Measurements from ENCODE around the gene SPATA31C1. TPM values are rescaled to one million over a fixed set of nuclear protein-coding genes. Genes with fewer than 3 reads are reported as not detected.
A peak's percentile ranks its signal among the peaks of the same experiment; 100 is the strongest.
"Not testable (repeated sequence)": the region's sequence is repeated elsewhere in the genome, so short reads cannot be mapped to it uniquely, and the experiment has no call there.

The SPATA31C1 gene
- total RNA-seq, 1 experiment from 2014 or later = not detected

- not testable (repeated sequence) for DNase-seq (ENCODE audit: low read depth)
Measured at GRCh38 chr9:87938336-87938735, 20.6 kb downstream of the SPATA31C1 start.

- not testable (repeated sequence) for DNase-seq (ENCODE audit: low read depth)
Measured at GRCh38 chr9:87939096-87939495, 21.3 kb downstream of the SPATA31C1 start.

- DNase-seq (ENCODE audit: low read depth) = no peak
Measured at GRCh38 chr9:87944096-87944495, 26.3 kb downstream of the SPATA31C1 start.

GRCh38 chr9:87944682-87945081, 26.9 kb downstream of the SPATA31C1 start:
- no peak for DNase-seq (ENCODE audit: low read depth)

GRCh38 chr9:87950296-87950695, 32.5 kb downstream of the SPATA31C1 start:
- DNase-seq (ENCODE audit: low read depth) = peak; percentile 62

- DNase-seq (ENCODE audit: low read depth) = peak; percentile 41
Measured at GRCh38 chr9:87950765-87951488, 33.2 kb downstream of the SPATA31C1 start.

GRCh38 chr9:87954230-87954629, 36.5 kb downstream of the SPATA31C1 start:
- DNase-seq (ENCODE audit: low read depth) = no peak

- no peak for DNase-seq (ENCODE audit: low read depth)
Measured at GRCh38 chr9:87957839-87958238, 40.1 kb downstream of the SPATA31C1 start.

- no peak for DNase-seq (ENCODE audit: low read depth)
Measured at GRCh38 chr9:87958591-87958990, 40.8 kb downstream of the SPATA31C1 start.

- peak; percentile 94 for DNase-seq (ENCODE audit: low read depth)
Measured at GRCh38 chr9:87959916-87960581, 42.3 kb downstream of the SPATA31C1 start.

- DNase-seq (ENCODE audit: low read depth) = no peak
Measured at GRCh38 chr9:87963770-87964169, 46.0 kb downstream of the SPATA31C1 start.

- DNase-seq (ENCODE audit: low read depth) = no peak
Measured at GRCh38 chr9:87964826-87965225, 47.1 kb downstream of the SPATA31C1 start.

- DNase-seq (ENCODE audit: low read depth) = no peak
Measured at GRCh38 chr9:87968155-87968554, 50.4 kb downstream of the SPATA31C1 start.

GRCh38 chr9:87970602-87971001, 52.8 kb downstream of the SPATA31C1 start:
- no peak for DNase-seq (ENCODE audit: low read depth)

GRCh38 chr9:87973122-87973521, 55.4 kb downstream of the SPATA31C1 start:
- DNase-seq (ENCODE audit: low read depth) = no peak

Other genes starting within 250 kb of the SPATA31C1 start
- 174 and 202 TPM in 2 replicates for gene CTSL, start 191.8 kb upstream of the SPATA31C1 start, total RNA-seq (2014; rRNA removed; shearing (Covaris generic))
- not detected in 2 replicates for gene SPATA31E1, start 35.1 kb upstream of the SPATA31C1 start, total RNA-seq (2014; rRNA removed; shearing (Covaris generic))
- gene CDK20, start 56.6 kb downstream of the SPATA31C1 start, total RNA-seq (2014; rRNA removed; shearing (Covaris generic)) = 7.1 and 12.6 TPM in 2 replicates
- gene SPATA31C2, start 220.5 kb downstream of the SPATA31C1 start, total RNA-seq (2014; rRNA removed; shearing (Covaris generic)) = not detected in 2 replicates

All from M059J (cell line).